ENCODE measurements around the gene VRTN. TPM values are rescaled to one million over a fixed set of nuclear protein-coding genes. Genes with fewer than 3 reads are reported as not detected.

VRTN gene
- total RNA-seq, 1 donor from 2014 or later = not detected

GRCh38 chr14:74347097-74347794 lies 1.0 kb upstream of the VRTN start:
- DNase-seq (ENCODE audit: low read depth, low spot score) = no peak
- no peaks in the 10 kb centered on the region for H3K4me1 Mint-ChIP-seq
- no peak for TF ChIP-seq CTCF (conservative IDR thresholded peaks at IDR 0.05)
- H3K36me3 Mint-ChIP-seq (ENCODE audit: low read depth) = no peaks in the 10 kb centered on the region
- H3K27ac Mint-ChIP-seq (ENCODE audit: unreplicated experiment) = no peak overlapping the region
- H3K4me3 Mint-ChIP-seq = no peak overlapping the region
- peaks cover 34% of the 10 kb centered on the region for H3K27me3 Mint-ChIP-seq (ENCODE audit: low read depth)
- no peaks in the 10 kb centered on the region for H3K9me3 Mint-ChIP-seq

GRCh38 chr14:74347795-74348100 lies 523 bp upstream of the VRTN start:
- H3K4me3 Mint-ChIP-seq = no peak overlapping the region
- TF ChIP-seq CTCF (conservative IDR thresholded peaks at IDR 0.05) = no peak
- H3K4me1 Mint-ChIP-seq = no peaks in the 10 kb centered on the region
- DNase-seq (ENCODE audit: low read depth, low spot score) = no peak
- H3K27me3 Mint-ChIP-seq (ENCODE audit: low read depth) = peaks cover 36% of the 10 kb centered on the region
- no peaks in the 10 kb centered on the region for H3K36me3 Mint-ChIP-seq (ENCODE audit: low read depth)
- no peaks in the 10 kb centered on the region for H3K9me3 Mint-ChIP-seq
- no peak overlapping the region for H3K27ac Mint-ChIP-seq (ENCODE audit: unreplicated experiment)

- H3K36me3 Mint-ChIP-seq (ENCODE audit: low read depth) = no peaks in the 10 kb centered on the region
- H3K4me3 Mint-ChIP-seq = no peak overlapping the region
- H3K27ac Mint-ChIP-seq (ENCODE audit: unreplicated experiment) = no peak overlapping the region
- H3K27me3 Mint-ChIP-seq (ENCODE audit: low read depth) = peaks cover 36% of the 10 kb centered on the region
- TF ChIP-seq CTCF (conservative IDR thresholded peaks at IDR 0.05) = no peak
- H3K9me3 Mint-ChIP-seq = no peaks in the 10 kb centered on the region
- no peaks in the 10 kb centered on the region for H3K4me1 Mint-ChIP-seq
- no peak for DNase-seq (ENCODE audit: low read depth, low spot score)
Measured at GRCh38 chr14:74348735-74349463, 628 bp downstream of the VRTN start.

GRCh38 chr14:74349757-74350156 lies 1.5 kb downstream of the VRTN start:
- Mint-ChIP-seq H3K9me3 (no peaks in the 10 kb centered on the region), H3K36me3 (ENCODE audit: low read depth) (no peaks in the 10 kb centered on the region), H3K27me3 (ENCODE audit: low read depth) (peaks cover 36% of the 10 kb centered on the region), H3K4me3 (no peak overlapping the region), H3K4me1 (no peaks in the 10 kb centered on the region), H3K27ac (ENCODE audit: unreplicated experiment) (no peak overlapping the region)
- no peak for TF ChIP-seq CTCF (conservative IDR thresholded peaks at IDR 0.05)
- no peak for DNase-seq (ENCODE audit: low read depth, low spot score)

- TF ChIP-seq CTCF (conservative IDR thresholded peaks at IDR 0.05) = no peak
- Mint-ChIP-seq H3K36me3 (ENCODE audit: low read depth) (no peaks in the 10 kb centered on the region), H3K9me3 (no peaks in the 10 kb centered on the region), H3K27ac (ENCODE audit: unreplicated experiment) (no peak overlapping the region), H3K27me3 (ENCODE audit: low read depth) (peaks cover 36% of the 10 kb centered on the region), H3K4me1 (no peaks in the 10 kb centered on the region), H3K4me3 (no peak overlapping the region)
- no peak for DNase-seq (ENCODE audit: low read depth, low spot score)
Measured at GRCh38 chr14:74350211-74350927, 2.1 kb downstream of the VRTN start.
